Lower leg skin (tissue), 4 donors: ENCODE measurements around the gene ST7. TPM values are rescaled to one million over a fixed set of nuclear protein-coding genes. Genes with fewer than 3 reads are reported as not detected.

Experiments
- DNase-seq, 2 donors: peaks; one replicate each; pipeline ENCODE4 v3.0.0-alpha.2; 2019; ENCODE audit warnings: low spot score in 2 of 2
- H3K4me3 ChIP-seq: fragments of 200-600 bp; sonication (generic); 2 replicates; pipeline ENCODE4 v1.5.1; 2017; ENCODE audit warnings: mild to moderate bottlenecking, low read depth; ENCODE audit not compliant: poor library complexity, severe bottlenecking
- CTCF ChIP-seq, 3 donors: fragments of 450-650 bp; IDR thresholded peaks; one replicate each; pipeline ENCODE4 v1.5.1; 2016; ENCODE audit warnings: antibody characterized with exemption in 3 of 3, mild to moderate bottlenecking in 3 of 3, moderate library complexity in 2 of 3
- POLR2A ChIP-seq, 2 donors: fragments of 450-650 bp; IDR thresholded peaks; one replicate each; pipeline ENCODE4 v1.6.1; 2016 to 2017; ENCODE audit warnings: antibody characterized with exemption in 2 of 2, mild to moderate bottlenecking in 1 of 2, moderate library complexity in 1 of 2
- WGBS, 2 donors: methylation state at CpG; one replicate each; pipeline ENCODE4 v1.1.5; 2018; 5-methylcytosine and 5-hydroxymethylcytosine counted together
- intact Hi-C: fragments of 100-400 bp; cut with DNase I; formaldehyde crosslinking; loops from one replicate; pipeline ENCODE4 v1.15.0; 2023; ENCODE audit warnings: low total_unique reads
- total RNA-seq, 4 donors: library from RNA; depleted of rRNA; stranded (reverse); fragments of >200 nt; gene quantifications; one replicate each; pipeline ENCODE4 v1.1.0, GENCODE V29; 2016

The ST7 gene
- total RNA-seq, 4 donors from 2014 or later = 10.8 to 17.1 (median 11.4) TPM

DNA sequence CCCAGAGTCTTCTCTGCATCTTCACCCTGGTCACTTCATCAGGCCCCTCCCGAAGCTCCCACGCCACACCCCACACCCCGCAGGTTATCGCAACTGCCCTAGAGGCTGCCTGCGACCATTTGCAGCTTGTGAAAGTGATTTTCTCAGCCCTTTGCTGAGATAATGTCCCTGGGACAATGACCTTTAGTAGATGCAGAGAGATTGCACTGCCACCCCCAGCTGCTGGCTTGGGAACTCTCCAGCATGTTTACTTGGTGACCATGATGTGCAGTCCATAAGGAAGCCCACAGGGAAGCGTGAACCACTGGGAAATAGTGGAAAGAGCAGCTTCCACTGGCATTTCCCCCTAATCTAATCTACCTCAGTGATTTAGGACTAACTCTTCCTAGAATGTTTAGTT, 272.2 kb downstream of the ST7 start:
- no peak for DNase-seq
- intact Hi-C loops = no loop called here
- TF ChIP-seq CTCF (IDR thresholded peaks at IDR 0.05) (no peak), POLR2A (IDR thresholded peaks at IDR 0.05) (no peak)
- no peak overlapping the region for H3K4me3 ChIP-seq
- 93 to 96% methylated on average over 6 of the region's 6 CpGs for WGBS, 2 donors

- DNase-seq = no peak
- 83 to 95% methylated on average over 4 of the region's 4 CpGs for WGBS, 2 donors
- TF ChIP-seq POLR2A (IDR thresholded peaks at IDR 0.05) (no peak), CTCF (IDR thresholded peaks at IDR 0.05) (no peak)
- H3K4me3 ChIP-seq = no peak overlapping the region
- intact Hi-C loops = no loop called here
These were observed 273.8 kb downstream of the ST7 start for GRCh38 chr7:117227091-117227490.

DNA sequence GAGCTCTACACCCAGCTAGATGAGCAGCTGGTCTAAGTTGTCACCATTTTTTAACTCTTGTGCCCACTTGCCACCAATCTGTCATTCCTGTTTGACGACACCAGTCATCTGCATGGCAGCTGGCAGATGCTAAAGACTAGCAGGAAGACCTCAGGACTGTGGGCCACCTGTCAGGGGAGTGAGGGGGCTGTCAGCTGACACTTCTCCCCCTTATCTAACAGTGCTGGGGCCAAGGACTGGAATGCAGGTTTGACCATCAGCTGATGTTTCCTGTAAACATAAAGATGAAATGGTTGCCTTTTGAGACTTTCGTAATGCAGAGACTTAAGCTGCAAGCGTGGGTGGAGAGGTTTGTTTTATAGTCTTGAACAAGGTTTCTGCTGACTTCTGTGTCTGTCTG, 276.0 kb downstream of the ST7 start:
- 89% methylated on average over 3 of the region's 3 CpGs for WGBS, 2 donors
- TF ChIP-seq CTCF (IDR thresholded peaks at IDR 0.05) = no peak
- TF ChIP-seq POLR2A (IDR thresholded peaks at IDR 0.05) = no peak
- DNase-seq = no peak
- intact Hi-C loops = no loop called here
- no peak overlapping the region for H3K4me3 ChIP-seq

DNA sequence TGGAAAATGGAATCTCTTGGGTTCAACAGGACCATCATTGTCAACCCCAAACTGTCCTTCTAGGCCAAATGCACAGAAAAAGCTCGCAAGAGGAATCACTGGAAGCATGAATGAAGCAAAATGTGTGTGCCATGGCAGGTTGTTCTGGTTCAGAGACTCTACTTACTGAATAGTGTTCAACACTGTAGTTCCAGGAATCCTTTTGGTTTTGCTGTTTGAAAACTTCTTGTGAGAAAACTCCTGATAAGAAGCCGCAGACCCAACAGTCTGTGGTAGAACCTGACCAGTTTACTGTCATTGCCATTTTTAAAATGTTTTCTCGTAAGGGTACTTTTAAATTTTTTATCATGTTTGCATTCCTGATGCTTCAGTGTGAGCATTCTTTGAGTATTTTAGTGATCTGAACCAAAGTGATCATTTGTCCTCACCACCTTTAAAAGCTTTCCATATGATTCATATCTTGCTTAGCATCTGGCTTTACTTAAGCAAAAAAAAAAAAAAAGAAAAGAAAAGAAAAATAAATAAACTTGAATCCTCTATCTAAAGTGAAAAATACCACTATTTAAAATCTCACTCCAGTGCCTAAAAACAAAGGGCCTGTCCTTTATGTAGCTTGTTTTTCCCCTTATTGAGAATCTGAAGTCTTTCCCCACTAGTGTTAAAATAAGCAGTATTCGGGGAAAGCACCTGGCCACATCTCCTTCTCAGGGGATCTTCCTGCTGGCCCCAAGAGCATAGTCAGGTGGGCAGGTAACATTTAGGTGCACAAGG, 277.2 kb downstream of the ST7 start:
- no peak for DNase-seq
- 89 to 95% methylated on average over 4 of the region's 4 CpGs for WGBS, 2 donors
- no peak overlapping the region for H3K4me3 ChIP-seq
- intact Hi-C loops = no loop called here
- TF ChIP-seq CTCF (IDR thresholded peaks at IDR 0.05) (no peak), POLR2A (IDR thresholded peaks at IDR 0.05) (no peak)

DNA sequence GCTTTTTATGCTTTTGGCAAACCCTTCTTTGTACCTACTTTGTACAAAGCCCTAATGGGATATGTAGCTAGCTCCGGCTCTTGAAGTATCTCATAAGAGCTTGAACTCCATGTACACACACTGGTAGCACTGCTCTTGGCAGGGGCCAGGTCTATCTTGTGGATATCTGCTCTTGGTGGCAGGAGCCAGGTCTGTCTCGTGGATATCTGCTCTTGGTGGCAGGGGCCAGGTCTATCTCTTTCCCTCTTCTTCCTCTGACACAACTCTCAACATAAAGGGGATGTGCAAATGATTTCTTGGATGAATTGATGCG, 277.7 kb downstream of the ST7 start:
- no peak for DNase-seq
- TF ChIP-seq POLR2A (IDR thresholded peaks at IDR 0.05) (no peak), CTCF (IDR thresholded peaks at IDR 0.05) (no peak)
- WGBS, 2 donors = 92% methylated on average over 3 of the region's 3 CpGs
- intact Hi-C loops = no loop called here
- H3K4me3 ChIP-seq = no peak overlapping the region

GRCh38 chr7:117237646-117238045, 284.3 kb downstream of the ST7 start:
- 76 to 84% methylated on average over 5 of the region's 5 CpGs for WGBS, 2 donors
- TF ChIP-seq CTCF (IDR thresholded peaks at IDR 0.05) = no peak
- TF ChIP-seq POLR2A (IDR thresholded peaks at IDR 0.05) = no peak
- DNase-seq = no peak
- H3K4me3 ChIP-seq = no peak overlapping the region
- intact Hi-C loops = no loop called here
